Measurements from ENCODE around the gene ZNF777.

DNA sequence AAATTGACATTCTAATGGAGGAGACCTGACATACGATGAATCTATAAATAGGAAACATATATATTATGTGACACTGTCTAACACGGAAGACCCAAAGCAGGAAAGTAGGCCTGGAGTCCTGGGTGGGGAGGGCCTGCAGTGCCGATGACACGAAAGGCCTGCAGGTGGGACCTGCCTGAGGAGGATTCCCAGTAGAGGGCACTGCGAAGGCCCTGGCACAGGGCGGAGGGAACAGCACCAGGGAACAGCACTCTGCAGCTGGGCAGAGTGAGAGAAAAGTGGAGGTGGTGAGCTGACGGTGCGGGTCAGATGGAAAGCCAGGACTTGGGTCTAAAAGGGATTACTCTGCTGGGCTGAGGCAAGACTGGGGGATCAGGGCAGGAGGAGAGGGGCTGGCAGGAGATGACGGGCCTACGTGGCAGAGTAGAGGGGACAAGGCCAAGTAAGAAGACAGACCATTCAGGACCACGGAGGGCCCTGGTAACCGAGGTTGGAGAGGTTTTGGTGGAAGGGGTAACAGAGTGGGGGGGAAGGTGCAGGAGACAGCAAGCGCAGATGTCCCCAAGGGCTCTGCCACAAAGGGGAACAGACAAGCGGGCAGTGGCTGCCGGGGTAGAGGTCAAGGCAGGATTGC, 28.6 kb upstream of the ZNF777 start:
- TF ChIP-seq, protein P1, sequence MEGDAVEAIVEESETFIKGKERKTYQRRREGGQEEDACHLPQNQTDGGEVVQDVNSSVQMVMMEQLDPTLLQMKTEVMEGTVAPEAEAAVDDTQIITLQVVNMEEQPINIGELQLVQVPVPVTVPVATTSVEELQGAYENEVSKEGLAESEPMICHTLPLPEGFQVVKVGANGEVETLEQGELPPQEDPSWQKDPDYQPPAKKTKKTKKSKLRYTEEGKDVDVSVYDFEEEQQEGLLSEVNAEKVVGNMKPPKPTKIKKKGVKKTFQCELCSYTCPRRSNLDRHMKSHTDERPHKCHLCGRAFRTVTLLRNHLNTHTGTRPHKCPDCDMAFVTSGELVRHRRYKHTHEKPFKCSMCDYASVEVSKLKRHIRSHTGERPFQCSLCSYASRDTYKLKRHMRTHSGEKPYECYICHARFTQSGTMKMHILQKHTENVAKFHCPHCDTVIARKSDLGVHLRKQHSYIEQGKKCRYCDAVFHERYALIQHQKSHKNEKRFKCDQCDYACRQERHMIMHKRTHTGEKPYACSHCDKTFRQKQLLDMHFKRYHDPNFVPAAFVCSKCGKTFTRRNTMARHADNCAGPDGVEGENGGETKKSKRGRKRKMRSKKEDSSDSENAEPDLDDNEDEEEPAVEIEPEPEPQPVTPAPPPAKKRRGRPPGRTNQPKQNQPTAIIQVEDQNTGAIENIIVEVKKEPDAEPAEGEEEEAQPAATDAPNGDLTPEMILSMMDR (IDR thresholded peaks at IDR 0.05): peak; percentile 85
- no peak for TF ChIP-seq ZFX (IDR thresholded peaks at IDR 0.05; ENCODE audit: borderline replicate concordance)

All from 22Rv1 (cell line).